GM12891 (cell line): ENCODE data around the gene FBXO22.

ENCODE experiments used
- POLR2A ChIP-seq: IDR thresholded peaks from 2 replicates; pipeline ENCODE4 v1.6.1; 2011; ENCODE audit warnings: low read depth, low read length, control low read depth
- POLR2AphosphoS5 ChIP-seq: IDR thresholded peaks from 2 replicates; pipeline ENCODE4 v1.6.1; 2011; ENCODE audit warnings: low read depth, low read length, control low read depth
- SPI1 ChIP-seq: IDR thresholded peaks from 2 replicates; pipeline ENCODE4 v1.6.1; 2011; ENCODE audit warnings: low read depth, low read length, control low read depth
- TAF1 ChIP-seq: IDR thresholded peaks from 2 replicates; pipeline ENCODE4 v1.6.1; 2011; ENCODE audit warnings: low read depth, low read length, control low read depth

GRCh38 chr15:75929799-75930565 lies 26.3 kb downstream of the FBXO22 start:
- no peak for TF ChIP-seq POLR2A
- no peak for TF ChIP-seq POLR2AphosphoS5
- no peak for TF ChIP-seq SPI1
- no peak for TF ChIP-seq TAF1
